ENCODE results near the gene C4orf36. TPM values are rescaled to one million over a fixed set of nuclear protein-coding genes. Genes with fewer than 3 reads are reported as not detected.

Gene C4orf36
- total RNA-seq, 1 donor = 0.54 TPM

Other genes starting within 250 kb of the C4orf36 start
- gene SLC10A6, start 43.0 kb downstream of the C4orf36 start, total RNA-seq = under 0.01 TPM
- 44.4 TPM for gene AFF1, start 42.6 kb upstream of the C4orf36 start, total RNA-seq

Data from hematopoietic multipotent progenitor cell (in vitro differentiated cells).